Endodermal cell (in vitro differentiated cells): Measurements from ENCODE around the gene DBP. TPM values are rescaled to one million over a fixed set of nuclear protein-coding genes. Genes with fewer than 3 reads are reported as not detected.

ENCODE experiments used
- DNase-seq: peaks from one replicate; pipeline ENCODE4 v3.0.0-alpha.2; 2017
- H3K27ac ChIP-seq: 2 replicates; pipeline ENCODE4 v1.5.1; 2013; ENCODE audit warnings: mild to moderate bottlenecking, low read depth, low read length, moderate library complexity
- H3K27me3 ChIP-seq: 2 replicates; pipeline ENCODE4 v1.6.1; 2013; ENCODE audit warnings: mild to moderate bottlenecking, low read length, moderate library complexity; ENCODE audit not compliant: insufficient read depth, control insufficient read depth, poor library complexity, severe bottlenecking
- H3K36me3 ChIP-seq: 2 replicates; pipeline ENCODE4 v1.7.0; 2013; ENCODE audit warnings: mild to moderate bottlenecking, low read length, moderate library complexity; ENCODE audit not compliant: control insufficient read depth, insufficient read depth
- H3K4me1 ChIP-seq: one replicate; pipeline ENCODE4 v1.7.0; 2013; ENCODE audit warnings: low read length; ENCODE audit not compliant: control insufficient read depth, insufficient read depth
- H3K4me3 ChIP-seq: 2 replicates; pipeline ENCODE4 v1.5.1; 2013; ENCODE audit warnings: mild to moderate bottlenecking, low read length, moderate library complexity
- H3K9ac ChIP-seq: 2 replicates; pipeline ENCODE4 v1.6.1; 2013; ENCODE audit warnings: mild to moderate bottlenecking, low read length, moderate library complexity; ENCODE audit not compliant: poor library complexity, severe bottlenecking; ENCODE audit errors: extremely low read depth
- H3K9me3 ChIP-seq: 2 replicates; pipeline ENCODE4 v1.6.1; 2013; ENCODE audit warnings: mild to moderate bottlenecking, low read length, moderate library complexity; ENCODE audit not compliant: control insufficient read depth
- H3K27ac Mint-ChIP-seq: 2 replicates; pipeline ENCODE4 v1.8.0; 2020; ENCODE audit warnings: mixed read lengths
- H3K27me3 Mint-ChIP-seq: 2 replicates; pipeline ENCODE4 v1.8.0; 2021; ENCODE audit warnings: mild to moderate bottlenecking, mixed read lengths; ENCODE audit not compliant: insufficient read depth
- H3K36me3 Mint-ChIP-seq: 2 replicates; pipeline ENCODE4 v1.8.0; 2020; ENCODE audit warnings: low read depth, mixed read lengths
- H3K4me1 Mint-ChIP-seq: 2 replicates; pipeline ENCODE4 v1.8.0; 2020; ENCODE audit warnings: mixed read lengths
- H3K4me3 Mint-ChIP-seq: 2 replicates; pipeline ENCODE4 v1.8.0; 2020; ENCODE audit warnings: mild to moderate bottlenecking, moderate library complexity, mixed read lengths
- H3K9me3 Mint-ChIP-seq: 2 replicates; pipeline ENCODE4 v1.8.0; 2020; ENCODE audit warnings: mild to moderate bottlenecking, mixed read lengths
- WGBS, 2 experiments: methylation state at CpG; one replicate each; pipeline versions ENCODE4 v1.1.5 to v1.1.7; 2013; ENCODE audit warnings: missing lambda C conversion rate in 2 of 2, mixed read lengths in 1 of 2; ENCODE audit not compliant: insufficient coverage in 1 of 2, insufficient read length in 1 of 2; 5-methylcytosine and 5-hydroxymethylcytosine counted together
- total RNA-seq, 2 donors: library from RNA; stranded (reverse); fragmentation: NEBNext Ultra II Directional in 1 of 2; extraction: Animal tissue kit (Norgen Biotek cat#: 25700) in 1 of 2; gene quantifications; 2 replicates in 1 of 2; 3 replicates in 1 of 2; pipeline ENCODE4 v1.2.1, GENCODE V29; 2021
- TF ChIP-seq, protein P1 (sequence below): fragments of 200-600 bp; sonication (generic); conservative IDR thresholded peaks from 2 replicates; pipeline ENCODE4 v1.5.0; 2021; ENCODE audit warnings: antibody characterized with exemption, mild to moderate bottlenecking

DBP gene
- total RNA-seq, 2 donors from 2014 or later, result 5.3 to 13.1 TPM

DNA sequence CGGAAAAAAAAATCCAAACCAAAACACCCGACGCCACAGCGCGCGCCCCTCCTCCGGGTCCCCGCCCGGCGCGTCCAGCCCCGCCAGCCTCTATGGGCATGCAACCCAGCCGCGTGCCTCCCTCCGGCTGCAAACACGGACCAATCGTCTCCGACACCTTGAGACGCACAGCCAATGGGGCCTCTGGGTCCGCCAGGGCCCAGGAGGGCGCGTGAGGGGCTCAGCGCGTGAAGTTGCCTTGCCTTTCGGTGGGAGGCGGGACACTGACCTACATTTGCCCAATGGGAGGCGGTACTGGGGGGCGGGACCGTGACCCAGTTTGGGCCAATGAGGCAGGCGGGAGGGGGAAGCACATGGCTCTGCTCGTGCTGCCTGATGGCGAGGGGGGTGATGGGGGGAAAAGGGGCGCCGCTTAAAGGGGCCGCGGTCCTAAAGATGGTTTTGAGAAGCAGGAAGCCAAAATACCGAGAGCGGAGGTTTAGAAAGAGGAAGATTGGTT, 319 bp upstream of the DBP start:
- peaks cover 49% of the 10 kb centered on the region for H3K27me3 Mint-ChIP-seq
- Histone ChIP-seq H3K9me3 (no peaks in the 10 kb centered on the region), H3K27ac (peak overlapping the region; percentile 95), H3K4me3 (peak overlapping the region; percentile 80), H3K4me1 (peaks cover 11% of the 10 kb centered on the region), H3K27me3 (peaks cover 11% of the 10 kb centered on the region), H3K9ac (peak overlapping the region; percentile 20), H3K36me3 (no peaks in the 10 kb centered on the region)
- peak; percentile 99 for DNase-seq
- H3K4me1 Mint-ChIP-seq, result peaks cover 21% of the 10 kb centered on the region
- H3K36me3 Mint-ChIP-seq, result peaks cover 20% of the 10 kb centered on the region
- TF ChIP-seq, protein P1, sequence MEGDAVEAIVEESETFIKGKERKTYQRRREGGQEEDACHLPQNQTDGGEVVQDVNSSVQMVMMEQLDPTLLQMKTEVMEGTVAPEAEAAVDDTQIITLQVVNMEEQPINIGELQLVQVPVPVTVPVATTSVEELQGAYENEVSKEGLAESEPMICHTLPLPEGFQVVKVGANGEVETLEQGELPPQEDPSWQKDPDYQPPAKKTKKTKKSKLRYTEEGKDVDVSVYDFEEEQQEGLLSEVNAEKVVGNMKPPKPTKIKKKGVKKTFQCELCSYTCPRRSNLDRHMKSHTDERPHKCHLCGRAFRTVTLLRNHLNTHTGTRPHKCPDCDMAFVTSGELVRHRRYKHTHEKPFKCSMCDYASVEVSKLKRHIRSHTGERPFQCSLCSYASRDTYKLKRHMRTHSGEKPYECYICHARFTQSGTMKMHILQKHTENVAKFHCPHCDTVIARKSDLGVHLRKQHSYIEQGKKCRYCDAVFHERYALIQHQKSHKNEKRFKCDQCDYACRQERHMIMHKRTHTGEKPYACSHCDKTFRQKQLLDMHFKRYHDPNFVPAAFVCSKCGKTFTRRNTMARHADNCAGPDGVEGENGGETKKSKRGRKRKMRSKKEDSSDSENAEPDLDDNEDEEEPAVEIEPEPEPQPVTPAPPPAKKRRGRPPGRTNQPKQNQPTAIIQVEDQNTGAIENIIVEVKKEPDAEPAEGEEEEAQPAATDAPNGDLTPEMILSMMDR, result no peak
- H3K4me3 Mint-ChIP-seq, result peak overlapping the region; percentile 61
- peaks cover 2% of the 10 kb centered on the region for H3K9me3 Mint-ChIP-seq
- peak overlapping the region; percentile 92 for H3K27ac Mint-ChIP-seq
- WGBS, 2 experiments, result 1 to 4% methylated on average over 16 to 38 of the region's 38 CpGs

DNA sequence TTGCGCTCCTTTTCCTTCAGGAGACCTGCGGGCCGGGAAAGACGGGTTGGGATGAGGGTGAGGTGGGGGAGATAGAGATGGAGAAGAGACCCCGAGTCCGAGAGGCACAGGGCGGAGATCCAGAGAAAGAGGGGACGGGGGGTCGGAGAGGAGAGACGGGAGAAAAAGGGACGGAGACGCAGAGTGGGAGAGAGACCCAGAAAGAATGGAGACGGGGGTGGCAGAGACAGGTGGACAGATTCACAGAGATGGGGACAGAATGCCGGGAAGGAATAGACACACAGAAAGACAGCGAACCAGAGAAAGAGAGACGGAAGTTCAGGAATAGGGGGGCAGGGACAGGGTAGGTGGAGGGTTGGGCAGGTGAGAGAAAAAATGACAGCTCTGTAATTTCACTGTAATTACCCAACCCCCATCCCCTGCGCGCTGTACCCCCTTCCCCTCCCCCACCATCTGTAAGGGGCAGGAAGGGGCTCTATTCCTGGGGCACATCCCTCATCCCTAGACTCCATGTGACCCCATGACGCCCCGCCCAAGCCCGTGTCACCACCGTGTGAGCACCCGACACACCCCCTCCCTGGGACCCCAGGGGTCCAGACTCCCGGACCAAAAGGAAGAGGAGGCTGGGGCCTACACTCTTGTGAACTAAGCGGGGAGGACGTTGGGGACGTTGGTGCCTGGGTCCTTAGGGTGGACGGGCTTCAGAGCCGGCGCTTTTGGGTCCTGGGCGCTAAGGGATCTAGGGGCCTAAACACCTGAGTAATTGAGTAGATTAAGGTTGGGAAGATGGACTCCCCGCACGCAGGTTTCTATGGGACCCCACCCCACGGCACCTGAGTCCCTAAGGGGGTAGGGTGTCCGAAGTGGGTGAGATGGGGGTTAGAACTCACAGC, 967 bp downstream of the DBP start:
- no peaks in the 10 kb centered on the region for H3K9me3 ChIP-seq
- peaks cover 47% of the 10 kb centered on the region for H3K27me3 Mint-ChIP-seq
- peaks cover 15% of the 10 kb centered on the region for H3K36me3 Mint-ChIP-seq
- H3K9ac ChIP-seq, result no peak overlapping the region
- H3K9me3 Mint-ChIP-seq, result peaks cover 2% of the 10 kb centered on the region
- H3K36me3 ChIP-seq, result no peaks in the 10 kb centered on the region
- peaks cover 12% of the 10 kb centered on the region for H3K4me1 ChIP-seq
- peaks cover 21% of the 10 kb centered on the region for H3K4me1 Mint-ChIP-seq
- H3K27me3 ChIP-seq, result peaks cover 11% of the 10 kb centered on the region
- 6 to 9% methylated on average over 23 to 35 of the region's 35 CpGs for WGBS, 2 experiments
- TF ChIP-seq, protein P1, result no peak
- H3K4me3 Mint-ChIP-seq, result peak overlapping the region; percentile 61
- H3K27ac ChIP-seq, result no peak overlapping the region
- DNase-seq, result peak; percentile 62
- H3K27ac Mint-ChIP-seq, result no peak overlapping the region
- H3K4me3 ChIP-seq, result peak overlapping the region; percentile 80

DNA sequence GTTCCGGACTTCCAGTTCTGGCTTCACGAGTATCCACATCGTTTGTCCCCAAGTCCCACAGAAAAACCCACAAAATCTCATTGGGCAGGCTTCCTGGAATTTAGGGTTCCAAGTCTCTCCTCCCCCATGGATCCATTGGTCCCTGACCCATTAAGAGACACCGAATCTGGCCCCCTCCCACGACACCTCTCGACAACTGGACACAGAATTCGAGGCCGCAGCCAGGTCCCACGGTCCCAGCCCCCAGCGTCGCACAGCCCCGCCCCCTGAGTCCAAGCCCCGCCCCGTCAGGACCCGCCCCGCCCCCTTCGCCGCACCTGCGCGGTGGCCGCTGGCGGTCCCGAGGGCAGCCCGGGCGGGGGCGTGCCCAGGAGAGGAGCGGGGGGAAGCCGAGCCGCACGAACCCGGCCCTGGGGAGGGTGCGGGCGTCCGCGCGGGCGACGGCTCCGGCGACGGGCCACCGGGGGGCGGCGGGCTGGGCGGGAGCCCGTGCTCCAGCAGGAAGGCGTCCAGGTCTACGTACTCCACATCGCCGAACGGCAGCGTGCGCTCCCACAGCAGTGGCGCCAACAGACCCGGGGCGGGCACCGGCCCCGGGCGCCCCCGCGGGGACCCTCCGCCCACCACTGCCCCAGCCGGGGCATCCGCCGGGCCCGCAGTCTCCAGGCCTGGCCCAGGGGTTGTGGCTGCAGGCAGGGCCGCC, 1.8 kb downstream of the DBP start:
- H3K9me3 ChIP-seq, result no peaks in the 10 kb centered on the region
- H3K27me3 Mint-ChIP-seq, result peaks cover 39% of the 10 kb centered on the region

More for the DNA sequence above, 1.8 kb downstream of the DBP start:
- Histone ChIP-seq H3K9ac (peak overlapping the region; percentile 23), H3K4me1 (peaks cover 14% of the 10 kb centered on the region), H3K27me3 (peaks cover 11% of the 10 kb centered on the region), H3K36me3 (no peaks in the 10 kb centered on the region), H3K4me3 (peak overlapping the region; percentile 80), H3K27ac (peak overlapping the region; percentile 69)
- Mint-ChIP-seq H3K4me1 (peaks cover 23% of the 10 kb centered on the region), H3K36me3 (peaks cover 14% of the 10 kb centered on the region), H3K27ac (peak overlapping the region; percentile 90), H3K4me3 (peak overlapping the region; percentile 61), H3K9me3 (peaks cover 2% of the 10 kb centered on the region)
- DNase-seq, result peak; percentile 90
- WGBS, 2 experiments, result 2 to 6% methylated on average over 33 to 66 of the region's 67 CpGs
- TF ChIP-seq, protein P1, result no peak
